ENCODE data around the gene AKAP13.

DNA sequence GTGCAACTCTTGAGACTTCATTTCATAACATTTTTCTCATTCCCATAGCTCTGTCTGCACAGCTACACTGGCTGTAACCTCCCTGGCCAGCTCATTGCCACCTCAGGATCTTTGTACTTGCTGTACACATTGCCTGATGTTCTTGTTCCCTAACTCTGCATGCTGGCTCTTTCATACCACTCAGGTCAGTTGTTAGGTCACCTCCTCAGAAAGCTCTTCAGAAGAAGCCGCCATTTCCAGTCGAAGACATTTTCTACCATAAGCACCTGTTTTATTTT is 176.2 kb downstream of the AKAP13 start:
- TF ChIP-seq, protein P1, sequence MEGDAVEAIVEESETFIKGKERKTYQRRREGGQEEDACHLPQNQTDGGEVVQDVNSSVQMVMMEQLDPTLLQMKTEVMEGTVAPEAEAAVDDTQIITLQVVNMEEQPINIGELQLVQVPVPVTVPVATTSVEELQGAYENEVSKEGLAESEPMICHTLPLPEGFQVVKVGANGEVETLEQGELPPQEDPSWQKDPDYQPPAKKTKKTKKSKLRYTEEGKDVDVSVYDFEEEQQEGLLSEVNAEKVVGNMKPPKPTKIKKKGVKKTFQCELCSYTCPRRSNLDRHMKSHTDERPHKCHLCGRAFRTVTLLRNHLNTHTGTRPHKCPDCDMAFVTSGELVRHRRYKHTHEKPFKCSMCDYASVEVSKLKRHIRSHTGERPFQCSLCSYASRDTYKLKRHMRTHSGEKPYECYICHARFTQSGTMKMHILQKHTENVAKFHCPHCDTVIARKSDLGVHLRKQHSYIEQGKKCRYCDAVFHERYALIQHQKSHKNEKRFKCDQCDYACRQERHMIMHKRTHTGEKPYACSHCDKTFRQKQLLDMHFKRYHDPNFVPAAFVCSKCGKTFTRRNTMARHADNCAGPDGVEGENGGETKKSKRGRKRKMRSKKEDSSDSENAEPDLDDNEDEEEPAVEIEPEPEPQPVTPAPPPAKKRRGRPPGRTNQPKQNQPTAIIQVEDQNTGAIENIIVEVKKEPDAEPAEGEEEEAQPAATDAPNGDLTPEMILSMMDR (IDR thresholded peaks at IDR 0.05), result no peak
- TF ChIP-seq POLR2A (IDR thresholded peaks at IDR 0.05), result no peak
- TF ChIP-seq POLR2AphosphoS5 (IDR thresholded peaks at IDR 0.05), result no peak

All from breast epithelium (tissue), 3 donors.